Measurements from ENCODE around the gene SUSD5. TPM values are rescaled to one million over a fixed set of nuclear protein-coding genes. Genes with fewer than 3 reads are reported as not detected.

SUSD5 gene
- total RNA-seq, 1 experiment from 2014 or later = 4.9 TPM

DNA sequence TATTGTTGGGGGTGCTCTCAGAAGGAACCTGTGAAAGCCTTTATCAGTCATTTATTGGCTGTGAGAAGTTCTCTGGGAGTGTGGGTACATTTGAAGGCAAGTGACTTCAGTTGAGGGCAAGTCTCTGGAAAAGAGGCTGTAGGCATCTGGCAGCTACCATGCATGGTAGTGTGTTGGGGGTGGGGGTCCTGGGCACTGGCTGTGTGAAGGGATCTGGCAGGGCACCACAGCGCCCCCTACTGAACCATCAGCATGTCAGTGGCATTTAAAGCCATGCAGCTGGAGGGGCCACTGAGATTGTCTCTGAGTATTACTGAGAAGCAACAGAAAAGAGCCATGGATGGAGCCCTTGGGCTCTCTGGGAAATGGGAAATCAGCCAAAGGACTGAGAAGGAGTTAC lies 74.2 kb downstream of the SUSD5 start:
- Histone ChIP-seq H3K27ac (ENCODE audit: insufficient read length, low read depth, low read length) (no peak overlapping the region), H4K5ac (ENCODE audit: insufficient read length, low read depth, low read length) (no peak overlapping the region), H3K4ac (ENCODE audit: low read depth, low read length) (no peak overlapping the region), H3K56ac (ENCODE audit: insufficient read length, low read depth, low read length) (no peak overlapping the region), H3K14ac (ENCODE audit: insufficient read depth, low read length) (no peak overlapping the region), H3K23ac (ENCODE audit: insufficient read length, low read depth, low read length) (no peak overlapping the region), H3K9me3 (ENCODE audit: control insufficient read depth, low read depth, low read length) (no peaks in the 10 kb centered on the region), H2AFZ (ENCODE audit: low read length) (no peak overlapping the region), H4K8ac (replicated peaks; ENCODE audit: insufficient read length, low read depth, low read length) (no peak overlapping the region), H3K79me1 (ENCODE audit: insufficient read depth, low read depth, low read length, poor library complexity, severe bottlenecking) (no peaks in the 10 kb centered on the region), H4K91ac (ENCODE audit: insufficient read length, low read depth, low read length) (no peak overlapping the region), H3T11ph (ENCODE audit: low read length) (no peak overlapping the region), H2BK12ac (ENCODE audit: insufficient read length, low read depth, low read length) (no peak overlapping the region), H2BK5ac (ENCODE audit: insufficient read length, low read length) (no peak overlapping the region), H3K18ac (ENCODE audit: insufficient read length, low read depth, low read length) (no peak overlapping the region), H3K27me3 (ENCODE audit: insufficient read depth, low read length) (no peaks in the 10 kb centered on the region), H3K23me2 (ENCODE audit: insufficient read length, low read depth, low read length, poor library complexity, severe bottlenecking) (no peaks in the 10 kb centered on the region), H2AK5ac (ENCODE audit: insufficient read length, low read length) (no peak overlapping the region), H2BK20ac (ENCODE audit: low read depth, low read length, poor library complexity, severe bottlenecking) (no peak overlapping the region), H3K4me2 (ENCODE audit: insufficient read depth, insufficient read length, low read length) (no peak overlapping the region), H3K9ac (ENCODE audit: extremely low read depth, insufficient read length, low read length) (no peak overlapping the region), H3K4me1 (ENCODE audit: insufficient read depth, low read length) (no peaks in the 10 kb centered on the region), H2BK120ac (ENCODE audit: low read depth, low read length, poor library complexity, severe bottlenecking) (no peak overlapping the region), H2BK15ac (ENCODE audit: low read depth, low read length) (no peak overlapping the region), H3K79me2 (ENCODE audit: insufficient read depth, low read length) (no peaks in the 10 kb centered on the region), H4K20me1 (ENCODE audit: control insufficient read depth, insufficient read depth, insufficient read length) (peaks cover 2% of the 10 kb centered on the region)
- H3K4me1 Mint-ChIP-seq = peaks cover 5 to 7% of the 10 kb centered on the region in 2 experiments
- H3K27ac Mint-ChIP-seq = no peak overlapping the region
- WGBS (ENCODE audit: extremely low coverage, insufficient read length, low lambda C conversion rate) = no CpG with 5 or more reads among the region's 1 CpG
- H3K27me3 Mint-ChIP-seq (ENCODE audit: low read depth) = peaks cover 2% of the 10 kb centered on the region; the same call in 1 of the 2 replicates
- TF ChIP-seq, protein P1, sequence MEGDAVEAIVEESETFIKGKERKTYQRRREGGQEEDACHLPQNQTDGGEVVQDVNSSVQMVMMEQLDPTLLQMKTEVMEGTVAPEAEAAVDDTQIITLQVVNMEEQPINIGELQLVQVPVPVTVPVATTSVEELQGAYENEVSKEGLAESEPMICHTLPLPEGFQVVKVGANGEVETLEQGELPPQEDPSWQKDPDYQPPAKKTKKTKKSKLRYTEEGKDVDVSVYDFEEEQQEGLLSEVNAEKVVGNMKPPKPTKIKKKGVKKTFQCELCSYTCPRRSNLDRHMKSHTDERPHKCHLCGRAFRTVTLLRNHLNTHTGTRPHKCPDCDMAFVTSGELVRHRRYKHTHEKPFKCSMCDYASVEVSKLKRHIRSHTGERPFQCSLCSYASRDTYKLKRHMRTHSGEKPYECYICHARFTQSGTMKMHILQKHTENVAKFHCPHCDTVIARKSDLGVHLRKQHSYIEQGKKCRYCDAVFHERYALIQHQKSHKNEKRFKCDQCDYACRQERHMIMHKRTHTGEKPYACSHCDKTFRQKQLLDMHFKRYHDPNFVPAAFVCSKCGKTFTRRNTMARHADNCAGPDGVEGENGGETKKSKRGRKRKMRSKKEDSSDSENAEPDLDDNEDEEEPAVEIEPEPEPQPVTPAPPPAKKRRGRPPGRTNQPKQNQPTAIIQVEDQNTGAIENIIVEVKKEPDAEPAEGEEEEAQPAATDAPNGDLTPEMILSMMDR (conservative IDR thresholded peaks at IDR 0.05) = peak; percentile 89
- no peaks in the 10 kb centered on the region for H3K9me3 Mint-ChIP-seq
- H3K36me3 Mint-ChIP-seq (ENCODE audit: insufficient read depth in 1 of 3, low read depth in 3 of 3) = peaks cover 9 to 27% (median 16%) of the 10 kb centered on the region in 3 experiments; a peak in 6 of 7 replicates
- H3K4me3 Mint-ChIP-seq = no peak overlapping the region
- peak; percentile 79 for DNase-seq
